Aorta (tissue), 5 donors: ENCODE data around the gene SUMO1. TPM values are rescaled to one million over a fixed set of nuclear protein-coding genes. Genes with fewer than 3 reads are reported as not detected.
"Not testable (repeated sequence)": the region's sequence is repeated elsewhere in the genome, so short reads cannot be mapped to it uniquely, and the experiment has no call there.

Source experiments
- ATAC-seq: fragments of 200-7000 bp; cut with Tn5 transposase; one replicate; pipeline ENCODE4 v1.9.1; 2022; ENCODE audit warnings: moderate library complexity; ENCODE audit not compliant: low FRiP score
- DNase-seq, 2 donors: peaks; one replicate each; pipeline ENCODE4 v3.0.0-alpha.2; 2020
- H3K27ac ChIP-seq, 2 donors: one replicate each; pipeline ENCODE4 v1.5.1; 2013; ENCODE audit warnings: low read length in 2 of 2, mild to moderate bottlenecking in 2 of 2, moderate library complexity in 2 of 2, control low read depth in 1 of 2, inconsistent platforms in 1 of 2, low read depth in 1 of 2
- H3K27me3 ChIP-seq, 2 donors: one replicate each; pipeline ENCODE4 v1.6.1; 2013; ENCODE audit warnings: control low read depth in 1 of 2, low read length in 1 of 2, mild to moderate bottlenecking in 1 of 2, moderate library complexity in 1 of 2; ENCODE audit not compliant: insufficient read depth in 2 of 2, control insufficient read depth in 1 of 2
- H3K36me3 ChIP-seq, 2 donors: one replicate each; pipeline ENCODE4 v1.6.1; 2013; ENCODE audit warnings: control low read depth in 1 of 2, low read length in 1 of 2, mild to moderate bottlenecking in 1 of 2; ENCODE audit not compliant: insufficient read depth in 2 of 2, control insufficient read depth in 1 of 2
- H3K4me1 ChIP-seq, 2 donors: one replicate each; pipeline ENCODE4 v1.6.1; 2013; ENCODE audit warnings: low read length in 2 of 2, control low read depth in 1 of 2, mild to moderate bottlenecking in 1 of 2, moderate library complexity in 1 of 2; ENCODE audit not compliant: insufficient read depth in 2 of 2, control insufficient read depth in 1 of 2
- H3K4me3 ChIP-seq, 2 donors: one replicate each; pipeline ENCODE4 v1.5.1; 2013; ENCODE audit warnings: low read length in 2 of 2, control low read depth in 1 of 2, mild to moderate bottlenecking in 1 of 2
- H3K9me3 ChIP-seq: one replicate; pipeline ENCODE4 v1.6.1; 2013; ENCODE audit warnings: mild to moderate bottlenecking, low read length; ENCODE audit not compliant: control insufficient read depth
- WGBS, 2 donors: extraction: QIAGEN DNeasy Blood & Tissue Kit; methylation state at CpG; one replicate each; pipeline ENCODE4 v1.1.7; 2013; 5-methylcytosine and 5-hydroxymethylcytosine counted together
- intact Hi-C, 2 donors: fragments of 100-400 bp; cut with DNase I; formaldehyde crosslinking; loops; one replicate each; pipeline versions ENCODE4 v1.14.2 to v1.15.0; 2022
- long read RNA-seq, 2 donors: library from polyadenylated mRNA; unstranded; transcript quantifications; one replicate each; pipeline ENCODE4 v2.0.0, GENCODE V29; 2020 to 2021
- polyA plus RNA-seq, 2 donors: library from polyadenylated mRNA; stranded (reverse); fragments of 200-250 nt; gene quantifications; one replicate each; pipeline ENCODE4 v1.2.3, GENCODE V29; 2013
- total RNA-seq, 2 donors: library from RNA; stranded (reverse); fragmentation: NEBNext Ultra II Directional; extraction: Animal tissue kit (Norgen Biotek cat#: 25700); gene quantifications; one replicate each; pipeline ENCODE4 v1.2.1, GENCODE V29; 2021
- donor health status: healthy with polysubstance abuse.
- donor health status: Bipolar disorder and iron deficiency.
- donor health status: DM: no; HTN: no; CAD: no.
- donor health status: DM: no; HTN: no; CAD: no.
- donor health status: DM: yes; HTN: yes; CAD: no.

SUMO1 gene
- total RNA-seq (10 to 100 TPM; 57.4 to 62.4 TPM), polyA plus RNA-seq (100 to 1,000 TPM in 1 of 2 donors, 10 to 100 TPM in 1; 85.4 to 161 TPM)
- long read RNA-seq, donor 1, transcript SUMO1-203 (5 exons, 1,536 nt), result major isoform, 163 of 170 reads
- long read RNA-seq, donor 1, partial matches to known transcripts, result 1 of 170 reads
- long read RNA-seq, donor 1, other reads (novel, unspliced or antisense), result 5 of 170 reads
- long read RNA-seq, donor 2, transcript SUMO1-203 (5 exons, 1,536 nt), result major isoform, 40 of 44 reads
- long read RNA-seq, donor 2, partial matches to known transcripts, result 0 of 44 reads
- long read RNA-seq, donor 2, other reads (novel, unspliced or antisense), result 3 of 44 reads

DNA sequence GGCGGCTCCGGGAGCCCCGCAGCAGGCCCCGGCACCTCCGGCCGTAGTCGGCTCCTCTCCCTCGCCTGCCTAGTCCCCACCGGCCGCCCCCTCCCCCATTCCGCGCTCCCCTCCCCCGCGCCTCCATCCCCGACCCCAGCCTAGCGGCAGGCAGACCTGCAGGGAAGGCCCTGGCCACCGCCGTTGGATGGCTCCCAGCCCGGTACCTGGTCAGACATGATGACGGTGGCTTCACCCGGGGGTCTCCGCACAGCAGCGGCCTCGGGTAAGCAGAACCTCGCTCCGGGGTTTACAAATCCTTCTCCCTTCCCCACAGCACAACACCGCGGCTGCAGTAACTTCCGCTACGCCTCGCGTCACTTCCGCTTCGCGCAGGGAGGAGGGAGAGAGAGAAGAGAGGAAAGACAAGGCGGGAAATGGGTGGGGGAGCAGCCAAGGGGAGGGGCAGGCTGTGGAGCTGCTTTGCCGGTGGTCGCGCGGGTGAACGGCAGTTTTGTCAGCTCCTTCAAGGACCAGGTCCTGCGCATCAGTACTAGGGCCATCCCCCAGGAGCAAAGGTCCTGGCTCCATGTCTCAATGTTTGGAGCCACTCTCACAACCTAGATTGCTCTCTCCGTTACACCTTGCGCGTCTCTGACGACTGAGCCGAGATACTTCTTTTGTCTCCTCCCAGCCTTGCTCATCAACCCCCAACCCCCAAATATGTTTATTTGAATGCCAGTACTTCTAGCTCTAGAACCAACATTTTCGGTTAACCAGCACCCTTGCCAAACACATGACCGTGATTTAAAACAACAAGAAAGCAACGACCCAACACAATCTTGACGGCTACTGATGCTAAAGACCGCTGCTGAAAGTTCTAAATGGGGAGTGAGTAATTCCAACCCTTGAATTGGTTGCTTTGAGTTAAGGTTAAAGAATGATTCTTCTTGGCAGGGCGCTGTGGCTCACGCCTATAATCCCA is at the start of gene SUMO1:
Gene SUMO1 (minus strand): TSS at position 364 of the 964 bp plus-strand sequence. CDS start 146 bp downstream, at position 218.
- Histone ChIP-seq H3K4me3 (peak within 1 kb of the TSS; percentile 90 to 98), H3K27ac (peak within 1 kb of the TSS in 1 of 2 donors; percentile 87), H3K27me3 (no peaks in the 10 kb centered on the region), H3K9me3 (no peaks in the 10 kb centered on the region), H3K4me1 (no peaks in the 10 kb centered on the region), H3K36me3 (no peaks in the 10 kb centered on the region)
- ATAC-seq (peak; percentile 97), DNase-seq (peak; percentile 95 to 98)
- 2% methylated on average over 44 to 54 of the region's 54 CpGs for WGBS, 2 donors
- intact Hi-C loops, result no loop called here

DNA sequence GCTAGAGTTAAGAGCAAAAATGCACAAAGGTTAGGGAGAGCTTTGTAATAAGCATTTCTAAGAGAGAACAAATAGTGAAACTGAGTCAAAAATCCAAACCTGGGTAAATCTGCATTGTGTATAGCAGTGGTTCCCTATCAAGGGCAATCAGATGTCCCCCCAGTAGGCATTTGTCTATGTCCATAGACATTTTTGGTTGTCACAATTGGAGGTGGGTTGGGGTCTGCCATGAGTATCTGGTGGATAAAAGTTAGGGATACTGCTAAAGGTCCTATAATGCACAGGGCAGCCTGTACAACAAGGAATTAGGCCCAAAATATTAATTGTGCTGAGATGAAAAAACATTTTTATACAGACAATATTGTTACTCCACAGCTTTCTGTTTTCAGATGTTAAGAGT is 48.2 kb upstream of the SUMO1 start:
- intact Hi-C loops, result no loop called here
- no peak for DNase-seq
- Histone ChIP-seq H3K27me3 (no peaks in the 10 kb centered on the region), H3K36me3 (peaks cover 5 to 6% of the 10 kb centered on the region in 2 donors), H3K4me3 (no peak overlapping the region), H3K27ac (no peak overlapping the region), H3K4me1 (no peaks in the 10 kb centered on the region), H3K9me3 (no peaks in the 10 kb centered on the region)
- no peak for ATAC-seq

DNA sequence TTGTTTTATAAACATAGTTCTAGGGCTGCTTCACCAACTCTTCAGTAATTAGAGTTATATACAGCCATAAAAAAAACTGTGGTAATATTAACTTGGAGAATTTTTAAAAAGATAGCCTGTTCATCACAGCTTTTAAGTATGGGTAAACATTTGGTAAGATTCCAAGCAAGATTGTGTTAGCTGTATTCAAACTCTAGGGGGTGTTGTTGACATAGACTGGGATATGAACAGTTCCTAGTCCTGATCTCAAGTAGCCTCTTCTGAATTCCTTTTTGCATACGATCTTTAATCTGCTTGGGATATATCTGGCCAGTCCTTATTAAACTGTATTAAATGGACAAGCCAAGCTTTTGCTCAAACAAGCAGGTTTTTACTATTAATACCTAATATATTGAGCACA is 40.5 kb upstream of the SUMO1 start:
- 3 to 9% methylated on average over 1 of the region's 1 CpG for WGBS, 2 donors
- intact Hi-C loops, result no loop called here
- no peaks in the 10 kb centered on the region for H3K9me3 ChIP-seq
- H3K36me3 ChIP-seq, result no peaks in the 10 kb centered on the region
- no peaks in the 10 kb centered on the region for H3K4me1 ChIP-seq
- DNase-seq (no peak), ATAC-seq (peak; percentile 60)
- no peak overlapping the region for H3K27ac ChIP-seq
- H3K4me3 ChIP-seq, result no peak overlapping the region
- no peaks in the 10 kb centered on the region for H3K27me3 ChIP-seq

DNA sequence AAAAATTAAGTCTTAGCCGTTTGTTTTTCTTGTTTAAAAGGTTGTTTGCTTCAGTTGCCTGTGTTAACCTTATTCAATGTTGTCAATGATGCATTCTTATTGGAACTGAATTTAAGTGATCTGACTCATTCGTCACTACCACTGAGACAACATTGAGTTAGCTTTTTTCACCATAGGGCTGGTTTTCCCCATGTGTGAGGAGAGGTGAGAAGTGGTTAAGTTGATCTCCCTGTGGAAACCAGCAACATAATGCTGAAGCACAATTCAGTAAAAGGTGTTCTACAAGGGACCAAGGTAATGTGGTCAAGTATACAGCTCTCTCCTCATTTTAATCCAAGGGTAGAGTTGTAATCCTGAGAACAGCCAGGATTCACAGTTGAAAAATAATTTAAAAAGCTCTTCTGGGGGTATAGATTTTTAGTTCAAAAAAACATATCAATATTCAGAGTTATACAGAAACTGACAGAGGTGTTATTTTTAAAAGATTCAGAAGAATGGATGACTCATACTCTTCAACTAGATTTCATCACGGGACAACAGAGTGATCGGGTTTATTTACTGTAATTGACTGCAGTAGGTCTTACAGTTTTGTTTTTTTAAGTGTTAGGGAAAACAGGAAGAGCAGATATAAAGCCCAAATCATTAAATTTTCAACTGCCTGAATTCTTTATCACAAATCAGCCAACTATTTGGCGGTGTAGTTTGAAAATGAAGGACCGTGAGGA is 39.8 kb upstream of the SUMO1 start:
- H3K36me3 ChIP-seq, result no peaks in the 10 kb centered on the region
- ATAC-seq (no peak), DNase-seq (no peak)
- H3K4me3 ChIP-seq, result no peak overlapping the region
- H3K4me1 ChIP-seq, result no peaks in the 10 kb centered on the region
- WGBS, 2 donors, result 60 to 61% methylated on average over 6 of the region's 6 CpGs
- H3K27ac ChIP-seq, result no peak overlapping the region
- H3K9me3 ChIP-seq, result no peaks in the 10 kb centered on the region
- no peaks in the 10 kb centered on the region for H3K27me3 ChIP-seq
- intact Hi-C loops, result no loop called here

DNA sequence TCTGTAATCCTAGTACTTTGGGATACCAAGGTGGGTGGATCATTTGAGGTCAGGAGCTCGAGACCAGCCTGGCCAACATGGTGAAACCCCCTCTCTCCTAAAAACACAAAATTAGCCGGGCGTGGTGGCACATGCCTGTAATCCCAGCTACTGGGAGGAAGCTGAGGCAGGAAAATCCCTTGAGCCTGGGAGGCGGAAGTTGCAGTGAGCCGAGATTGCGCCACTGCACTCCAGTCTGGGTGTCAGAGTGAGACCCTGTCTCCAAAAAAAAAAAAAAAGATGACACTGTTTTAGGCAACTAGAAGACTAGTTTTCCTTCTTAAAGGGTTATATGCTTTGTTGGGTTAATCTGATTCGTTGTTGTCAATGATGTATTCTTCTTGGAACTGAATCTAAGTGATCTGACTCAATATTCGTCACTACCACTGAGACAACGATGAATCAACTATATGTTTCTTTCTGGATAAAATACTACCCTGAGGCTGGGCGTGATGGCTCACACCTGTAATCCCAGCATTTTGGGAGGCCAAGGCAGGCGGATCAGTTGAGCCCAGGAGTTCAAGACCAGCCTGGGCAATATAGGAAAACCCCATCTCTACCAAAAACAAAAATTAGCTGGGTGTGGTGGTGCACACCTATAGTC is 37.8 kb upstream of the SUMO1 start:
- H3K4me1 ChIP-seq, DNase-seq, ATAC-seq, intact Hi-C loops, H3K4me3 ChIP-seq, H3K36me3 ChIP-seq, H3K27ac ChIP-seq, H3K9me3 ChIP-seq, H3K27me3 ChIP-seq: not testable (repeated sequence)
- 91 to 94% methylated on average over 11 of the region's 11 CpGs for WGBS, 2 donors

DNA sequence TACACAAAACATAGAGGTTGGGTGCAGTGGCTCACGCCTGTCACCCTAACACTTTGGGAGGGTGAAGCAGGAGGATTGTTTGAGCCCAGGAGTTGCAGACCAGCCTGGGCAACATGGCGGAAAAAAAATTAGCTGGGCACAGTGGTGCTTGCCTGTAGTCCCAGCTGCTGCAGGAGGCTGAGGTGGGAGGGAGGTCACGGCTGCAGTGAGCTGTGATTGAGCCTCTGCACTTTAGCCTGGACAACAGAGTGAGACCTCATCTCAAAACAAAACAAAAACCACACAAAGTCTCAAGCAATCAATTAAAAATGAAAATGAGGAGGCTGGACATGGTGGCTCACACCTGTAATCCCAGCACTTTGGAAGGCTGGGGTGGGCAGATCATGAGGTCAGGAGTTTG is 32.1 kb upstream of the SUMO1 start:
- Histone ChIP-seq H3K4me3 (no peak overlapping the region), H3K27me3 (no peaks in the 10 kb centered on the region), H3K4me1 (peaks cover 0 to 1% of the 10 kb centered on the region in 2 donors), H3K9me3 (no peaks in the 10 kb centered on the region), H3K36me3 (no peaks in the 10 kb centered on the region), H3K27ac (no peak overlapping the region)
- WGBS, 2 donors, result 79 to 86% methylated on average over 3 of the region's 3 CpGs
- no peak for ATAC-seq
- no peak for DNase-seq
- intact Hi-C loops, result no loop called here

DNA sequence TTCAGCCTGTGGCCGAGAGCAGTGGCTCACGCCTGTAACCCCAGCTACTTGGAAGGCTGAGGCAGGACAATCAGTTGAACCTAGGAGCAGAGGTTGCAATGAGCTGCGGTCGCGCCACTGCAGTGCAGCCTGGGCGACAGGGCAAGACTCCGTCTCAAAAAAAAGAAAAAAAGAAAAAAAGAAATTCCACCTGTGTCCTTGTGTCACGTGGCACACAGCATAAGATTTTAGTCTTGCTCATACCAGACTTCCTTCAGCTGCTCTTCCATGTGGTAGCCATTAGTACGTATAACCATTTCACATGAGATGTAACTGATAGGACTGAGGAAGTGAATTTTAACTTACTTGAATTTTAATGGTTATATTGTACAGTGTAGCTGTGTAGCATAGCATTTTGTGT is 31.2 kb upstream of the SUMO1 start:
- Histone ChIP-seq H3K9me3 (no peaks in the 10 kb centered on the region), H3K4me3 (no peak overlapping the region), H3K36me3 (no peaks in the 10 kb centered on the region), H3K4me1 (peaks cover 0 to 1% of the 10 kb centered on the region in 2 donors), H3K27ac (no peak overlapping the region), H3K27me3 (no peaks in the 10 kb centered on the region)
- no peak for ATAC-seq
- intact Hi-C loops, result loop anchor here in 1 of 2 donors (10.0 kb wide), 1 partner anchor 105 kb away; the partner anchor contains the start of gene BMPR2
- DNase-seq, result no peak
- 81% methylated on average over 9 of the region's 9 CpGs for WGBS, 2 donors

DNA sequence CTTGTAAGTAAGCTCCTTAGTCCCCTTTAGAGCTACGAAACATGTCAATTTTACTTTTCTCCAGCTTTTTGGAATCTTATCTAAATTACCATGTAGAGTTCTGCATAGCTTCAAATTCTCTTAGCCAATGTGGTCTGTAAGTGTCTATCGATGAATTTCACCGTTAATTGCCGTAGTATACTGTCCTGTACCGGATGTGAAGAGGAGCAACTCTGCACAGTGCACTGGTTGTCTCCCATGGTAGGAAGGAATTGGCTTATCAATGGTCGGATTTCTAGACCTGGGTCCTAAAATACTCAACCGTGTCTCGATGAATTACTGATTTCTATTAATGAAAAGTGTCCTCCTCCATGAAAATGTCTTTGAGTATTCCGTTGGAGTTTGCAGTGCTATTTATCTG is 29.1 kb upstream of the SUMO1 start:
- H3K36me3 ChIP-seq, result no peaks in the 10 kb centered on the region
- ATAC-seq, result no peak
- H3K27me3 ChIP-seq, result no peaks in the 10 kb centered on the region
- no peak overlapping the region for H3K27ac ChIP-seq
- peak overlapping the region in 1 of 2 donors; percentile 54 for H3K4me3 ChIP-seq
- no peaks in the 10 kb centered on the region for H3K9me3 ChIP-seq
- H3K4me1 ChIP-seq, result peaks cover 0 to 1% of the 10 kb centered on the region in 2 donors
- DNase-seq, result no peak
- 40 to 42% methylated on average over 9 of the region's 9 CpGs for WGBS, 2 donors
- intact Hi-C loops, result loop anchor here in 1 of 2 donors (10.0 kb wide), 1 partner anchor 107 kb away; the partner anchor contains the start of gene BMPR2
